ENCODE data around the gene FUBP1. TPM values are rescaled to one million over a fixed set of nuclear protein-coding genes. Genes with fewer than 3 reads are reported as not detected.
A peak's percentile ranks its signal among the peaks of the same experiment; 100 is the strongest.

FUBP1 gene
- total and polyA plus RNA-seq, 2 donors (not counting 1 experiment from before 2014, with no cell fraction given): 95.8 to 249 TPM

- Histone ChIP-seq H3K27ac (ENCODE audit: low read length in 2 of 2) (peak overlapping the region; percentile 94 to 99), H3K27me3 (replicated peaks in 1 of 4; ENCODE audit: control extremely low read depth in 1 of 4, control insufficient read depth in 3 of 4, insufficient read depth in 4 of 4, low read length in 3 of 4) (no peaks in the 10 kb centered on the region), H3K9ac (ENCODE audit: low read length) (peak overlapping the region; percentile 99), H3K9me3 (ENCODE audit: control extremely low read depth in 1 of 3, control insufficient read depth in 2 of 3, insufficient read depth in 1 of 3, low read length in 2 of 3) (no peaks in the 10 kb centered on the region), H3K4me2 (replicated peaks; ENCODE audit: low read depth, low read length, poor library complexity, severe bottlenecking) (peak overlapping the region; percentile 77), H3K79me2 (ENCODE audit: control insufficient read depth, insufficient read depth, low read length) (peaks cover 73% of the 10 kb centered on the region), H3K36me3 (replicated peaks in 1 of 2; ENCODE audit: control extremely low read depth in 1 of 2, control insufficient read depth in 1 of 2, extremely low read depth in 1 of 2, insufficient read depth in 2 of 2, low read length in 1 of 2) (peaks cover 0 to 32% of the 10 kb centered on the region in 2 experiments), H3K4me3 (ENCODE audit: control extremely low read depth in 1 of 5, extremely low read depth in 1 of 5, insufficient read depth in 1 of 5, low read depth in 2 of 5, low read length in 4 of 5) (peak overlapping the region; percentile 77 to 100 (median 96)), H4K20me1 (ENCODE audit: control insufficient read depth, insufficient read depth, low read length, poor library complexity, severe bottlenecking) (peaks cover 45% of the 10 kb centered on the region), H3K4me1 (ENCODE audit: control insufficient read depth in 2 of 2, insufficient read depth in 2 of 2, low read length in 2 of 2) (peaks cover 41 to 47% of the 10 kb centered on the region in 2 donors), H2AFZ (ENCODE audit: insufficient read depth, low read depth, low read length, poor library complexity, severe bottlenecking) (peak overlapping the region; percentile 89)
- ATAC-seq (ENCODE audit: low read depth) (peak; percentile 45), DNase-seq (peak; percentile 89)
- Mint-ChIP-seq H3K27ac (no peak overlapping the region), H3K4me3 (no peak overlapping the region), H3K9me3 (ENCODE audit: insufficient read depth) (no peaks in the 10 kb centered on the region), H3K4me1 (peaks cover 41% of the 10 kb centered on the region), H3K27me3 (no peaks in the 10 kb centered on the region)
- ChIA-PET CTCF (interaction anchor here (1.0 to 1.6 kb wide), 5 partner anchors 9 to 136 kb away, joined by 3 to 18 read pairs (median 3); partner anchors contain the start of gene DNAJB4), POLR2A (interaction anchor here (0.6 to 1.9 kb wide), 7 partner anchors 20 to 387 kb away, joined by 3 to 19 read pairs (median 4); partner anchors contain the start of genes DNAJB4, MIGA1 and ZZZ3)
- 0% methylated on average over 30 of the region's 34 CpGs for WGBS (ENCODE audit: insufficient coverage)
- TF ChIP-seq CTCF (IDR thresholded peaks at IDR 0.05) (no peak), EZH2 (IDR thresholded peaks at IDR 0.05; ENCODE audit: borderline replicate concordance, insufficient read depth, low read depth, low read length, poor library complexity, severe bottlenecking) (no peak)
- intact Hi-C loops (cut with micrococcal nuclease): loop anchor here (2.0 kb wide), 1 partner anchor 760 kb away; the partner anchor contains the start of gene PIGK
Measured at GRCh38 chr1:77978293-77978968, 441 bp downstream of the FUBP1 start.

- ChIA-PET POLR2A (interaction anchor here (0.9 to 1.9 kb wide), 5 partner anchors 20 to 295 kb away, joined by 3 to 19 read pairs (median 5); partner anchors contain the start of genes DNAJB4, MIGA1 and ZZZ3), CTCF (interaction anchor here (1.2 to 1.6 kb wide), 4 partner anchors 9 to 136 kb away, joined by 3 to 18 read pairs (median 4); partner anchors contain the start of gene DNAJB4)
- Histone ChIP-seq H3K36me3 (replicated peaks in 1 of 2; ENCODE audit: control extremely low read depth in 1 of 2, control insufficient read depth in 1 of 2, extremely low read depth in 1 of 2, insufficient read depth in 2 of 2, low read length in 1 of 2) (peaks cover 0 to 33% of the 10 kb centered on the region in 2 experiments), H3K9me3 (ENCODE audit: control extremely low read depth in 1 of 3, control insufficient read depth in 2 of 3, insufficient read depth in 1 of 3, low read length in 2 of 3) (no peaks in the 10 kb centered on the region), H3K4me1 (ENCODE audit: control insufficient read depth in 2 of 2, insufficient read depth in 2 of 2, low read length in 2 of 2) (peaks cover 41 to 47% of the 10 kb centered on the region in 2 donors), H3K27me3 (replicated peaks in 1 of 4; ENCODE audit: control extremely low read depth in 1 of 4, control insufficient read depth in 3 of 4, insufficient read depth in 4 of 4, low read length in 3 of 4) (no peaks in the 10 kb centered on the region), H3K9ac (ENCODE audit: low read length) (peak overlapping the region; percentile 99), H3K4me3 (ENCODE audit: control extremely low read depth in 1 of 5, extremely low read depth in 1 of 5, insufficient read depth in 1 of 5, low read depth in 2 of 5, low read length in 4 of 5) (peak overlapping the region; percentile 77 to 100 (median 96)), H4K20me1 (ENCODE audit: control insufficient read depth, insufficient read depth, low read length, poor library complexity, severe bottlenecking) (peaks cover 45% of the 10 kb centered on the region), H3K4me2 (replicated peaks; ENCODE audit: low read depth, low read length, poor library complexity, severe bottlenecking) (peak overlapping the region; percentile 77), H2AFZ (ENCODE audit: insufficient read depth, low read depth, low read length, poor library complexity, severe bottlenecking) (peak overlapping the region; percentile 89), H3K27ac (ENCODE audit: low read length in 2 of 2) (peak overlapping the region; percentile 94 to 99), H3K79me2 (ENCODE audit: control insufficient read depth, insufficient read depth, low read length) (peaks cover 78% of the 10 kb centered on the region)
- intact Hi-C loops (cut with micrococcal nuclease): loop anchor here (2.0 kb wide), 1 partner anchor 759 kb away; the partner anchor contains the start of gene PIGK
- H3K27me3 Mint-ChIP-seq: no peaks in the 10 kb centered on the region
- no peak overlapping the region for H3K4me3 Mint-ChIP-seq
- 0% methylated on average over 3 of the region's 5 CpGs for WGBS (ENCODE audit: insufficient coverage)
- H3K4me1 Mint-ChIP-seq: peaks cover 42% of the 10 kb centered on the region
- DNase-seq: no peak
- TF ChIP-seq EZH2 (IDR thresholded peaks at IDR 0.05; ENCODE audit: borderline replicate concordance, insufficient read depth, low read depth, low read length, poor library complexity, severe bottlenecking) (no peak), CTCF (IDR thresholded peaks at IDR 0.05) (no peak)
- H3K9me3 Mint-ChIP-seq (ENCODE audit: insufficient read depth): no peaks in the 10 kb centered on the region
- H3K27ac Mint-ChIP-seq: no peak overlapping the region
- no peak for ATAC-seq (ENCODE audit: low read depth)
Measured at GRCh38 chr1:77977989-77978292, 931 bp downstream of the FUBP1 start.
